Measurements from ENCODE around the gene CCDC167.

DNA sequence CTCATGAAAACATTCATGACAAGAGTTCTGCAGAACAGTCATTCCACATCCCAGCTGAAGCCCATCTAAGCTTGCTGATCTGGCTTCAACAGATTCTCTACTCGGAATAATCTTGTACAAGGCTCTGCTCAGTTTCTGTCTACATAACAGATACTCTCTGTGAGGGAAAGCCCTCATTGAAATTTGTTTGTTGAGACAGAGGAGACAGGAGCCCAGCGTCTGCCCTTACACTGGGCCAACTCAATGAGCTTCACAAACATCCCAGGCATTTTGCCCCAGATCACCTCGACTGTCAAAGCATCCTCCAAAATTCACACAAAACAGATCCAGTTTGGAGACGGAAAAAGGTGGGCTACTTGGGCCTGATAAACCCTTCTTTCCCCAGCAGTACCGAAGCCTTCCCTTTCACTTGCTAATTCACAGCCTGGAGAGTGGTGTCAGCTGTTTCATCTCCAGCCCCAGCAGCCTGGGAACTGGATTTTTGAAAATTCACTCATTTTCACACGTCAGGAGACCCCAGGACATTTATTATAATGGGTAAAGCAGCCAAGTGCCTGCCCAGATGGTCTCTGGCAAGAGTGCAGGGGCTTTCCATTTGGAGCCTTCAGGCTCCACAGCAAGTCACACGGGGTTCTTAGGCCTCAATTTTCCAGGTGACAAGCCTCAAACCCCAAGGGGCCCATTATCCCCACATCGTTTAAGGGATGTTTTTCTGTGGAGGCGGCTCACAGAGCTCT is 7.3 kb downstream of the CCDC167 start:
- TF ChIP-seq, protein P1, sequence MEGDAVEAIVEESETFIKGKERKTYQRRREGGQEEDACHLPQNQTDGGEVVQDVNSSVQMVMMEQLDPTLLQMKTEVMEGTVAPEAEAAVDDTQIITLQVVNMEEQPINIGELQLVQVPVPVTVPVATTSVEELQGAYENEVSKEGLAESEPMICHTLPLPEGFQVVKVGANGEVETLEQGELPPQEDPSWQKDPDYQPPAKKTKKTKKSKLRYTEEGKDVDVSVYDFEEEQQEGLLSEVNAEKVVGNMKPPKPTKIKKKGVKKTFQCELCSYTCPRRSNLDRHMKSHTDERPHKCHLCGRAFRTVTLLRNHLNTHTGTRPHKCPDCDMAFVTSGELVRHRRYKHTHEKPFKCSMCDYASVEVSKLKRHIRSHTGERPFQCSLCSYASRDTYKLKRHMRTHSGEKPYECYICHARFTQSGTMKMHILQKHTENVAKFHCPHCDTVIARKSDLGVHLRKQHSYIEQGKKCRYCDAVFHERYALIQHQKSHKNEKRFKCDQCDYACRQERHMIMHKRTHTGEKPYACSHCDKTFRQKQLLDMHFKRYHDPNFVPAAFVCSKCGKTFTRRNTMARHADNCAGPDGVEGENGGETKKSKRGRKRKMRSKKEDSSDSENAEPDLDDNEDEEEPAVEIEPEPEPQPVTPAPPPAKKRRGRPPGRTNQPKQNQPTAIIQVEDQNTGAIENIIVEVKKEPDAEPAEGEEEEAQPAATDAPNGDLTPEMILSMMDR (IDR thresholded peaks at IDR 0.05) = no peak
- TF ChIP-seq EZH2 (IDR thresholded peaks at IDR 0.05; ENCODE audit: borderline replicate concordance, insufficient read depth, low read depth, low read length, poor library complexity, severe bottlenecking) = no peak

All from B cell (primary cell).